ENCODE measurements around the gene ARPC5L. TPM values are rescaled to one million over a fixed set of nuclear protein-coding genes. Genes with fewer than 3 reads are reported as not detected.

The ARPC5L gene
- total and polyA plus RNA-seq, 2 of the 8 experiments (the other 6 are each of a cell fraction or from before 2014, with no cell fraction given), result 34.1 to 50.6 TPM

DNA sequence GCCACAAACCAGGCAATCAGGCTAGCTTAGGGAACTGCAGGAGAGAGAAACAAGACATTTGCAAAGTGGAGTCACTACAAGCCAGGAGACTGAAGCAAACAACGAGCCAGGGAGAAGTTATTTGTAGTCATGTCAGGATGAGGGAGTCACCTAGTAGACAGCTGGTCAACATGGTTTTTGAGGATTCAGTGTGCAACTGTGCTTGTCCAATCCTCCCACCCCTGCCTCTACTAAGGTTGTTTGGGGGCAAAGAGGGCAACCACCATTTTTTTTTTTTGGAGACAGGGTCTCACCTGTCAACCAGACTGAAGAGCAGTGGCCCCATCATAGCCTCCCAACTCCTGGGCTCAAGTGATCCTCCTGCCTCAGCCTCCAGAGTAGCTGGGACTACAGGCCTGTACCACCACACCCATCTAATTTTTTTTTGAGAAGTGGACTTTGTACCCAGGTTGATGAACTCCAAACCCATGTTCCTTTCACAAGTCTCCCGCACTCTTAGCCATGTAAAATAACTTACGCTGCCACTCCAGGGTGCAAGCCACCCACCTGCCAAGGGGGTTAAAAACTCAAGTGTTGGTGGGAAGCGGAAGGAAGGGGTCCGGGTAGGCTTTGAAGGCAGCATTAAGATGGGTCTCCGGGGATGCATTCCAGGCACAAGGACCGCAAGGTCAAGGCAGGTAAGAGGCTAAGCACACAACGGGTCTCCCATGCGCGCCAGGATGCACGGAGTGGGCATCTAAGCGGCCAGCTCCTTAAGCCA is 1.2 kb upstream of the ARPC5L start:
- Histone ChIP-seq H3K9me3 (ENCODE audit: insufficient read depth in 2 of 2, low read depth in 1 of 2, low read length in 1 of 2) (no peaks in the 10 kb centered on the region), H2BK12ac (ENCODE audit: low read depth, low read length) (no peak overlapping the region), H3K79me1 (ENCODE audit: low read depth, low read length) (peaks cover 10% of the 10 kb centered on the region), H3K79me2 (ENCODE audit: control insufficient read depth in 1 of 2, insufficient read depth in 2 of 2, low read length in 2 of 2) (peaks cover 16 to 33% of the 10 kb centered on the region in 2 experiments), H4K91ac (replicated peaks; ENCODE audit: insufficient read length, low read length) (peak overlapping the region; percentile 29), H4K20me1 (replicated peaks in 1 of 2; ENCODE audit: control insufficient read depth in 1 of 2, insufficient read depth in 2 of 2, low read length in 2 of 2) (peaks cover 35 to 44% of the 10 kb centered on the region in 2 experiments), H2BK20ac (ENCODE audit: low read length) (no peak overlapping the region), H3K36me3 (ENCODE audit: control insufficient read depth in 2 of 4, insufficient read depth in 4 of 4, low read length in 3 of 4) (peaks cover 36 to 46% (median 40%) of the 10 kb centered on the region in 4 experiments), H2BK5ac (ENCODE audit: low read depth, low read length) (peak overlapping the region; percentile 94), H2BK120ac (replicated peaks; ENCODE audit: low read depth, low read length) (no peak overlapping the region), H4K8ac (ENCODE audit: extremely low read depth, insufficient read depth, low read length) (peak overlapping the region; percentile 99; the same call in 1 of the 2 replicates), H2AK5ac (ENCODE audit: low read depth, low read length) (peak overlapping the region; percentile 87; the same call in 1 of the 2 replicates), H3K4me2 (ENCODE audit: insufficient read depth in 1 of 2, low read depth in 2 of 2, low read length in 2 of 2) (peak overlapping the region; percentile 80 to 86), H3K14ac (ENCODE audit: insufficient read length) (no peak overlapping the region), H3K4ac (replicated peaks; ENCODE audit: insufficient read length, low read depth, low read length) (peak overlapping the region; percentile 71), H2BK15ac (ENCODE audit: low read length) (no peak overlapping the region), H3K18ac (ENCODE audit: extremely low read depth, low read length) (no peak overlapping the region; the same call in none of the 2 replicates), H3K27me3 (replicated peaks in 1 of 4; ENCODE audit: control insufficient read depth in 3 of 4, extremely low read depth in 1 of 4, insufficient read depth in 3 of 4, low read length in 3 of 4) (no peaks in the 10 kb centered on the region), H3K4me3 (ENCODE audit: extremely low read depth in 1 of 4, insufficient read depth in 2 of 4, low read depth in 3 of 4, low read length in 4 of 4) (peak overlapping the region; percentile 86 to 97 (median 96)), H2AFZ (ENCODE audit: low read length) (no peak overlapping the region), H3K23ac (ENCODE audit: insufficient read length) (no peak overlapping the region), H3K9ac (replicated peaks in 1 of 4; ENCODE audit: extremely low read depth in 1 of 4, low read depth in 3 of 4, low read length in 3 of 4) (peak overlapping the region; percentile 94 to 97 (median 96)), H3K27ac (ENCODE audit: low read depth, low read length) (peak overlapping the region; percentile 89), H3K4me1 (replicated peaks in 1 of 4; ENCODE audit: control insufficient read depth in 3 of 4, insufficient read depth in 4 of 4, low read length in 3 of 4) (peaks cover 0 to 10% (median 8%) of the 10 kb centered on the region in 4 experiments; a peak in 5 of 7 replicates), H3K23me2 (ENCODE audit: low read depth, low read length) (peaks cover 7% of the 10 kb centered on the region), H3K56ac (replicated peaks; ENCODE audit: insufficient read length, low read depth, low read length) (peak overlapping the region; percentile 12), H4K5ac (ENCODE audit: insufficient read length, low read depth, low read length) (no peak overlapping the region)
- ChIA-PET CTCF (ENCODE audit: partially characterized antibody) (interaction anchor here (0.6 to 42.1 kb wide), 14 partner anchors 8 to 1031 kb away, joined by 3 to 1529 read pairs (median 3); partner anchors contain the start of genes NR6A1, OLFML2A and WDR38), POLR2A (ENCODE audit: partially characterized antibody) (interaction anchor here (0.6 to 25.5 kb wide), 40 partner anchors 9 to 1687 kb away, joined by 3 to 573 read pairs (median 4); partner anchors contain the start of genes NR6A1, OLFML2A and WDR38)
- no peak for DNase-seq (ENCODE audit: low read depth in 1 of 2, low spot score in 2 of 2)
- 11% methylated on average over 12 of the region's 12 CpGs; no CpG with 5 or more reads in 1 of the 2 experiments for WGBS, 2 experiments (ENCODE audit: extremely low coverage in 1 of 2, insufficient coverage in 1 of 2, insufficient read length in 1 of 2, insufficient replicate concordance in 2 of 2, low coverage in 1 of 2, low lambda C conversion rate in 2 of 2, missing lambda C conversion rate in 1 of 2)
- TF ChIP-seq KDM4A (IDR thresholded peaks at IDR 0.05; ENCODE audit: low read depth, low read length, severe bottlenecking) (peak; percentile 9), CTBP2 (IDR thresholded peaks at IDR 0.05; ENCODE audit: borderline replicate concordance, insufficient read depth, insufficient read length, low read length) (no peak), NRF1 (IDR thresholded peaks at IDR 0.05; ENCODE audit: low read depth, low read length) (no peak), POLR2A (IDR thresholded peaks at IDR 0.05; ENCODE audit: control extremely low read depth in 1 of 2, low read depth in 2 of 2, low read length in 2 of 2) (peak in 1 of 2 experiments; percentile 13; a peak in 1 of 3 replicates), SP4 (IDR thresholded peaks at IDR 0.05; ENCODE audit: low read length) (0 out of 2 replicates have a peak, but pooled peaks have one; percentile 44), POLR2AphosphoS5 (IDR thresholded peaks at IDR 0.05; ENCODE audit: low read depth, low read length) (peak; percentile 75; the same call in 1 of the 2 replicates)
- no peak for FAIRE-seq

All from H1 (cell line).